ENCODE measurements around the gene PIP5K1C.
A peak's percentile ranks its signal among the peaks of the same experiment; 100 is the strongest.

PIP5K1C gene

DNA sequence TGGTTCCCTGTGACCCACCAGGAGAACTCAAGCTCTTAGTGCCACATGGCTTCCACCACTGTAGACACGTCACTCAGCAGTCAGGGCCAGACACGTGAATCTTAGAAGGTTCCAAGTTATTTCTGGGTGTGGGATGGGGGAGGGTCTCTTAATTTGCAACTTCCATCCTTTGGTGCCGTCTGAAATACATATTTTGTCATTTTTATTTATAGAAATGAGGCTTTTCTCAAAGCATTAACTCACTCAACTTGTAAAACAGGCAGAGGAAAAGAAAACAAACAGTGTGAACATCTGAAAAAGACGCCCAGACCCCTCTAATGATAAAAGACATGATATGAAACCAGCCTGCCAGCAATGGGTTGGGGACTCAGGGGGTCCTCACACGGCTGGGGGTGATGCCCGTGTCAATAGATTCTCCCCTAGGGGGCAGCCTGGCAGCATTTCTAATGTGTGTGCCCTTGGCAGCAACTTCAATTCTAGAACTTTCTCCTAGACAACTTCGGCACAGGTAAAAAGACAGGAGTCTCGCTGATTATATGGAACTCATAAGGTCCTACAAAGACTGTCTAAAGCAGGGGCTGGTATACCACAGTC is 15.4 kb downstream of the PIP5K1C start:
- H3K4me3 ChIP-seq (replicated peaks; ENCODE audit: low read depth, low read length), result no peak overlapping the region
- no peaks in the 10 kb centered on the region for H3K27me3 ChIP-seq (replicated peaks; ENCODE audit: control insufficient read depth, insufficient read depth, low read length)
- DNase-seq (ENCODE audit: extremely low read depth, insufficient read length), result peak; percentile 11
- no peak for TF ChIP-seq CTCF (IDR thresholded peaks at IDR 0.05; ENCODE audit: insufficient read depth, low read length, poor library complexity, severe bottlenecking)
- H3K36me3 ChIP-seq (ENCODE audit: control insufficient read depth, insufficient read depth, low read length), result peaks cover 1% of the 10 kb centered on the region; the same call in 1 of the 2 replicates

DNA sequence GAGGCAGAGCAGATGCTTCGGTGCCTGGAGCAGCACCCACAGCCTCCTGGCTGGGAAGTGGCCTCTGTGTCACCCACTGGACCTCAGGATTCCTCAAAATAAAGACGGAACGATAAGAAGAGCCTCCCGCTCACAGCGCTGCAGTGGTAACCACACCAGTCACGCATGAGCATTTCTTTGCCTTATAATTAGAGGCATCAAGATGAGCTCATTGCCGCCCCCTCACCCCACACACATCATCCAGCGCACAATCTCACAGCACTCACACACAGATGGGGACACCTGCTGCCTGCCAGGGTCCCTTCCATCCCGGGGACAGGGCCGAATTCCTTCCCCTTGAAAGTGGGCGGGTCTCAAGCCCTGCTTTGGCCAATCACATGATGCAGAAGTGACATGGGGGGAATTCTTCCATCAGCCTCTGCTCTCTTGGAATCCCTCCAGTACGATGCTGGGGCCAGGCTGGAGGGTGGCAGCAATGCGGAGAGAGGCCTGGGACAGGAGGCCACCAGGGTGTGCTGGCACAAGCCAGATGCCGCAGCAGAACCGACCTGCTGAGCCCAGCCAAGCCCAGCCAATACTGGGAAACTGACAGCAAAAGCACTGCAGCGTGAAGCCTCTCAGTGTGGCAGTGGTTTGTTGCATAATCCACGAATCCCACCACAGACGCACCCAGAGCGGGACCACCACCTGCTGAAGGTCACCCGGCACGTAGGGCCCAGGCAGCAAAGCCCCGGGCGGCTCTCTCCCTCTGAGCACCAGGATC is 16.0 kb downstream of the PIP5K1C start:
- H3K27me3 ChIP-seq (replicated peaks; ENCODE audit: control insufficient read depth, insufficient read depth, low read length), result no peaks in the 10 kb centered on the region
- TF ChIP-seq CTCF (IDR thresholded peaks at IDR 0.05; ENCODE audit: insufficient read depth, low read length, poor library complexity, severe bottlenecking), result peak; percentile 0
- DNase-seq (ENCODE audit: extremely low read depth, insufficient read length), result peak; percentile 74
- H3K36me3 ChIP-seq (ENCODE audit: control insufficient read depth, insufficient read depth, low read length), result peaks cover 1% of the 10 kb centered on the region; the same call in 1 of the 2 replicates
- H3K4me3 ChIP-seq (replicated peaks; ENCODE audit: low read depth, low read length), result peak overlapping the region; percentile 25

DNA sequence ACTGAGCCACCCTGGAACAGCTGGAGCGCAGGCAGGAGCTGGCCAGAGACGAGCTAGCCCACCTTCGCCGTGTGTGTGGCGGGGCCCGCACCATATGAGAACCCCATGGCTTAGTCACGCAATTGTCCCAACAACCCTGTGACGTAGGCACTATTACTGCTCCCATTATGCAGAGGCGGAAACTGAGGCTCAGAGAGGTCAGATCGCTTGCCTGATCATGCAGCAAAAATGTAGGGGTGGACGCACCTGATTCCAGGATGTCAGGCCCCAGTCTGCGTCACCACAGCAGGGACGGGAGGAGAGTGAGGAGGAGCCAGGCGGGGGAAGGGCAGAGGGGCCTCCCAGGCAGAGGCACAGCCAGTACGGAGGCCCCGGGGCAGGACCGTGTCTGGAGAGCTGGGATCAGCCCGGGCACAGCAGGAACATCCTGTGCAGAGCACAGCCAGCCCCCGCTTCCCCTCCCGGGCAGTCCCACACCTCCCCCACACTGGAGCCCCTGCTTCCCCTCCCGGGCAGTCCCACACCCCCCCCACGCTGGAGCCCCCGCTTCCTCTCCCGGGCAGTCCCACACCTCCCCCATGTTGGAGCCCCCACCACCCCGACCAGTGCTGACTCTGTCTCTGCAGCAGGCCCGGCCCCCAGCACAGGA is 16.7 kb downstream of the PIP5K1C start:
- TF ChIP-seq CTCF (IDR thresholded peaks at IDR 0.05; ENCODE audit: insufficient read depth, low read length, poor library complexity, severe bottlenecking), result no peak
- H3K27me3 ChIP-seq (replicated peaks; ENCODE audit: control insufficient read depth, insufficient read depth, low read length), result no peaks in the 10 kb centered on the region
- no peak for DNase-seq (ENCODE audit: extremely low read depth, insufficient read length)

GRCh38 chr19:3682741-3683404 is 17.4 kb downstream of the PIP5K1C start:
- peaks cover 1% of the 10 kb centered on the region; the same call in 1 of the 2 replicates for H3K36me3 ChIP-seq (ENCODE audit: control insufficient read depth, insufficient read depth, low read length)
- no peaks in the 10 kb centered on the region for H3K27me3 ChIP-seq (replicated peaks; ENCODE audit: control insufficient read depth, insufficient read depth, low read length)
- no peak for TF ChIP-seq CTCF (IDR thresholded peaks at IDR 0.05; ENCODE audit: insufficient read depth, low read length, poor library complexity, severe bottlenecking)
- no peak overlapping the region for H3K4me3 ChIP-seq (replicated peaks; ENCODE audit: low read depth, low read length)
- DNase-seq (ENCODE audit: extremely low read depth, insufficient read length), result no peak

More for the DNA sequence above, 16.7 kb downstream of the PIP5K1C start:
- Histone ChIP-seq H3K36me3 (ENCODE audit: control insufficient read depth, insufficient read depth, low read length) (peaks cover 1% of the 10 kb centered on the region; the same call in 1 of the 2 replicates), H3K4me3 (replicated peaks; ENCODE audit: low read depth, low read length) (peak overlapping the region; percentile 25)

DNA sequence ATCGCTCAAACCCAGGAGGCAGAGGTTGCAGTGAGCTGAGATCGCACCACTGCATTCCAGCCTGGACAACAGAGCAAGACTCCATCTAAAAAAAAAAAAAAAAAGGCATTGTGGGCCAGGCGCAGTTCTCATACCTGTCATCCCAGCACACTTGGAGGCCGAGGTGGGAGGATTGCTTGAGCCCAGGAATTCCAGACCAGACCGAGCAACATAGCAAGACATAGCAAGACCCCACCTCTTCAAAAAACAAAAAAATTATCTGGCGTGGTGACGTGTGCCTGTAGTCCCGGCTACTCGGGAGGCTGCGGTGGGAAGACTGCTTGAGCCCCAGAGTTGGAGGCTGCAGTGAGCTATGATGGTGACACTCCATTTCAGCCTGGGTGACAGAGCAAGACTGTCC is 18.0 kb downstream of the PIP5K1C start:
- TF ChIP-seq CTCF (IDR thresholded peaks at IDR 0.05; ENCODE audit: insufficient read depth, low read length, poor library complexity, severe bottlenecking), result no peak
- H3K27me3 ChIP-seq (replicated peaks; ENCODE audit: control insufficient read depth, insufficient read depth, low read length), result no peaks in the 10 kb centered on the region
- DNase-seq (ENCODE audit: extremely low read depth, insufficient read length), result no peak
- H3K4me3 ChIP-seq (replicated peaks; ENCODE audit: low read depth, low read length), result no peak overlapping the region
- H3K36me3 ChIP-seq (ENCODE audit: control insufficient read depth, insufficient read depth, low read length), result peaks cover 1% of the 10 kb centered on the region; the same call in 1 of the 2 replicates

Data from GM06990 (cell line).